ENCODE measurements around the gene TIGD2.

Gene TIGD2

DNA sequence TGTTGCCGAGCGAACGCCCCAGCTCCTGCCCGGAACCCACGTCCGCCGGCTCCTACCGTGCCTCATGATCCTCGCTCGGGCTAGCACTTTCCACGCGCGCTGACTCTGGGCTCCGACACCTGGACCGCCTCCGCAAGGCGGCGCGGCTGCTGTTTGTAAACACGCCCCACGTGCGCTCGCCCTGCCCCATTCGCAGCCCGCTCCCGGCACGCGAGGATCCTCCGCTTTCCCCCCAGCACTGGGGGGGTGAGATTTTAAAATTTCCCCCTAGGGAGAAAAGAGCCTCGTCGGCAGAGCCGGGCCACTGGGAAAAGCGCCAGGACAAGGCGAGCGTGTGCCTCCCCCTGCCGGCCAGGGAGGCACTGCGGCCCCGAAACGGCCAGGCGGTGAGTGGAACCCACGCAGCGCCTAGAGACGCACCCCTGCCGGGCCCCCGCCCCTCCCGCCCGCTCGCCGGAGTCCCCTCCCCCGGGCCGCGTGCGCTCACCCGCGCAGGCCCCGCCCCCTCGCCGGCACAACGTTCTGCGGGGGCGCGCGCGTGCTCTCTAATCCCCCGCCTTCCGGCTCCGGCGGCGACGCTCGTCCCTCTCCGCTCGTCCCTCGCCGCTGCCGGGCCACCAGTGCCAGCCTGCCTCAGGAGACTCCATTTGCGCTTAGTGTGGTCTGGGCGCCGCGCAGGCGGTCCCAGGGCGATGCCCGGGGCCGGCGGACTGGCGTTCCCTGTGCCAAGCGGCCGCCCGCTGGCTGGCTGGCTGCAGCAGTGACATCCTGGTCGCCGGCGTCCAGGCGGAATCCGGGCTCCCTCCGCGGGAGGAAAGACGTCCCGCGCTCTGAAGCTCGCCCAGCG is at the start of gene TIGD2:
Gene TIGD2, plus strand, starts transcription at position 548 of the 847 bp plus-strand sequence. CDS start 1,442 bp downstream, outside the sequence.
- peak; percentile 97 for DNase-seq (ENCODE audit: low spot score)

DNA sequence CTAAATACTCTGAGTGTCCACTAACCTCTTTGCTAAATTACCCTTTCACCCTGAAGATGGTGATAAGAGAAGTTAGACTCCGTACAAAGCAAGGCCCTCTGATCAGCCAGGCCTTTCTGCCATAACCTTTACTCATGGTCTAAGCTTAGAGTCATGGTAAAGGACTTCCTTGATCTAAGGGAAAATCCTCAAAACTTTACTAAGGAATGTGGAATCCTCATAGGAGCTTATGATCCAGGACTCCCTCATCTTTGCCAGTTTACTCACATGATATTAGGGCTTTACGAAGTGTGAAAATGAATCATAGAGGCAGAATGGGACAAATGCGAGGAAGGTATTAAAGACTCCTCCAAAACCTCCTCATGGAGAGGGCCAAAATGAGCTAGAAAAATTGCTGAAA is 46.5 kb upstream of the TIGD2 start:
- no peak for DNase-seq (ENCODE audit: low spot score)

DNA sequence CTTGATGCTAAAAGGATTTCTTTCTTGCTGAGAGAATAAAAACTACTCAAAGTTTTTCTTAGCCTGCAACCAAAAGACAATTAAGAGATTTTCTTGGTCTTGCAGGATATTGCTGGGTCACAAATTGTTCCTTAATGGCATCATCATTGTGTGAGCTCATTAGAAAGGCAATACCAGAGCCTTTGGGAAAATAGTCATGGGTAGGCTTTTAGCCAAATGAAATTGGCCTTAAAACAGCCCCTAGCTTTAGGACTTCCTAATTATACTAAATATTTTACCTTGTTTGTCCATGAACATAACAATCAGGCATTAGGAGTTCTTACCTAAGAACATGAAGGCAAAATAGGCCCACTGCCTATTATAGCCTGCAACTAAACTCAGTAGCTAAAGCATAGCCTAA is 43.9 kb upstream of the TIGD2 start:
- no peak for DNase-seq (ENCODE audit: low spot score)

DNA sequence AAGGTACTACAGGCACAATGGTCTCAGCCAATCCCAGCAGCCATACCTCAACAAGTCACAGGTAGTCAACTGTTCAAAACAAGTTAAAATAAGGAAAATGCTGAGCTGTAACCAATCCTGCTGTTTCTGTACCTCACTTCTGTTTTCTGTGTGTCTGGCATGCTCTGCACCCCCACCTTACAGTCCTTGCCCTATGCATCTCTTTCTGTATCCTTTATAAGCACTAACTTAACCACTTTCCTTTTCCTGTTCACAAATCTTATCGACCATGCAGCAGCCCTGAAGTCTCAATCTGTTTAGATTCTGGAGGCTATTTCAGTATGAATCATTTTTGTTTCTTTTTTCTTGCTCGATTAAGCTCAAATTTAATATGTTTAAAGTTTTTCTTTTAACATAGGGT is 41.9 kb upstream of the TIGD2 start:
- DNase-seq (ENCODE audit: low spot score) = no peak

DNA sequence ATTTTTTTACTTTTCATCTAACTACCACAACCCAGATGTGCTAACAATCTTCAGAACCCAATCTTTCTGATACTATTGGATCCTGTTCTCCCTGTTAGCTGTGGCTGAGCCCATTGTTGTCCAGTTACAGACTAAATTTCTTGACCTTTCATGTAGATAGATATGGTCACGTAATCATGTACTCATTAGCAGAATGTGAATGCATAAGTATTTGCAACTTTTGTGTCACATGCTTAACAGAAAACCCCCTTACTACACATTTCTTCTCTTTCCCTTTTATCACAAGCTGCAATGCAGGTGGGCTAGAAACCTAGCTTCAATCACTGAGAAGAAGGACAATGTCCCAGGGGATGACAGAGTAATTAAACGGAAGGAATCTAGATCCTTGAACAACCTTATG is 41.3 kb upstream of the TIGD2 start:
- no peak for DNase-seq (ENCODE audit: low spot score)

DNA sequence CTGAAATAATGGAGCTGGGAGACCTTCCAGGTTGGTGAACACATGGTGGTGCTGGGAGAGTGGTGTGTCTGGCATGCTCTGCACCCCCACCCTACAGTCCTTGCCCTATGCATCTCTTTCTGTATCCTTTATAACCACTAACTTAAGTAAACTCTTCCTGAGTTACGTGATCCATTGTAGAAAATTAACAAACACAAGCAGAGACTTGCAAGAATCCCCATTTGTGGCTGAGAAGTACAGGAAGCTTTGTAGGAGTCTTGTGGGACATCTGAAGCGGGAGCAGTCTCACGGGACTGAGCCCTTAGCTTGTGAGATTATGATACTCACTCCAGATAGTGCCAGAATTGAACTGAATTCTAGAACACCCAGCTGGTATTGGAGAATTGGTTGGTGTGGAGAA is 40.0 kb upstream of the TIGD2 start:
- no peak for DNase-seq (ENCODE audit: low spot score)

DNA sequence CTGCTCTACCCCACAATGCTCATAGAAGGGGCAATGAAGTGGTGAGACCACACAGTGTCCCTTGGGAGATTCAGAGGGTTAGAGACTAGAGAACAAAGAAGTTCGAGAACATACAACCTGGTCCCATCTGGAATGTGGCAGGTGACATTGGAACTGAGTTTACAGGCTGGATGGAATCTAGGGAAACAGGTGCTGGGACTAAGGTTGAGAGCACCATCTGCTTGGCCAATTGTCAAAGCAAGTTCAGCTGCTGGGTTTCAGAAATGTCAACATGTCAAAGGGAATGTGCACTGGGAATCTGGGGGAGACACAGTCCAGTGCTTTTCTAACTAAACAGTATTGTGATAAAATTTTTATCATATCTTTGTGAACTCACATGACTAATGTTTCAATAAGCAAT is 38.4 kb upstream of the TIGD2 start:
- no peak for DNase-seq (ENCODE audit: low spot score)

DNA sequence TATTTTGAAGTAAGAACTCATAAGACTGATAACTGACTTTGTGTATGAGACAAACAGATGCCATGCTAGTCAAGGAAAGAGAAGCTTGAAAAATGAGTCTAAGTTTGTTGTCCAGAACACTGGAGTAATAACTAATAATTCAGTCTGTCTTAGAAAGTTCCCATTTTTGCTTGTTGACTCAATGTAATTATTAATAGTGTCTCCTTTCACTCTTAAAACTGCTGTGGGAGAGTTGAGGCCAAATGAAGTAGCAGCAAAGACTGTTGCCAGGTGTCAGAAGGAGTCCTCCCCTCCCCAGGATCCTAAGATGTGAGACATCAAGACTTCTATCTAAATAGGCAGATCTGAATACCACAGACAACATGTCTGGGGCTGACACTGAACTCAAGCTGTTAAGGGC is 33.6 kb upstream of the TIGD2 start:
- no peak for DNase-seq (ENCODE audit: low spot score)

DNA sequence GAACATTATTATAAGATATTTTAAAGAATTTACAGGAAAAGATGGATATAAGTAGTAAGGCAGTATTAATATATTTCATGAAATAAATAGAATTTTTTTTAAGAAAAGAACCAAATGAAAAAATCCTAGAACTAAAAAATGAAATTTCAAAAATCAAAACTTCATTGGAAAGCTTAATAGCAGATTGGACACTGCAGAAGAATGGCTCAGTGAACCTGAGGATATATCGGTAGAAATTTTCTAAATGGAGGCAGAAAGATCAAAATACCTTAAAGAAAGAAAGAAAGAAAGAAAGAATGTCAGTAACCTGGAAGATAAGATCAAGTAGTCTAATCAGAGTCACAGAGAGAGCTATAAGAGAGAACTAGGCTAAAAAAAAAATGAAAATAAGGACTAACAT is 33.0 kb upstream of the TIGD2 start:
- DNase-seq (ENCODE audit: low spot score) = no peak

DNA sequence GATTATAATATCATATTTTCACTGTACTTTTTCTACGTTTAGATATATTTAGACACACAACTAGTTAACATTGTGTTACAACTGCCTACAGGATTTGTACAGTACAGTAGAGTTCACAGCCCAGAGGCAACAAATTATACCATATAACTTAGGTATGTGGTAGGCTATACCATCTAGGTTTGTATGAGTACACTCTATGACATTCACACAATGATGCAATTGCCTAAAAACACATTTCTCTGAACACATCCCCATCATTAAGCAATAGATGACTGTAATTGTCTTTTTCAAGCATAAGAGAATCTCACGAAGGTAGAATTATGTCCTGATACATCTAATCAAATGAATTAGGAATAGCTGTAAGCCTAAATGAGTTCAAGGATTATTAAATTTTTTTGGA is 12.3 kb upstream of the TIGD2 start:
- no peak for DNase-seq (ENCODE audit: low spot score)

DNA sequence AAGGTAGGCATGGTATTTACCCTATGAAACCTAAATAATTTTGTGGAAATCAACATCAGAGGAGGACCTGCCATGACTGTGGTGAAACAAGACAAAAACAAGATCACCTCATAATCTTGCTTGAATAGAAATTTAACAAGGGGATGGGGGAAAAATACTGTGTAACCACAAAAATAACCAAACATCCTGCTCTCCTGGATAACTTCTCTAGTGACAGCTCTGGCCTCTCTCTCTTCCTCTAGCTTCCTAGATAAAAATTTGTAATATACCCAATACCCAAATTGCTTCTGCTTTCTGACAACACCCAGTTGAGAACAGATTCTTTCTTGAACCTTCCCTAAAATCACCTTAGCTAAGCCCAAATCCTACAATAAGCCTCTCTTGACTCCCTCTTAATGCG is 11.9 kb upstream of the TIGD2 start:
- DNase-seq (ENCODE audit: low spot score) = no peak

DNA sequence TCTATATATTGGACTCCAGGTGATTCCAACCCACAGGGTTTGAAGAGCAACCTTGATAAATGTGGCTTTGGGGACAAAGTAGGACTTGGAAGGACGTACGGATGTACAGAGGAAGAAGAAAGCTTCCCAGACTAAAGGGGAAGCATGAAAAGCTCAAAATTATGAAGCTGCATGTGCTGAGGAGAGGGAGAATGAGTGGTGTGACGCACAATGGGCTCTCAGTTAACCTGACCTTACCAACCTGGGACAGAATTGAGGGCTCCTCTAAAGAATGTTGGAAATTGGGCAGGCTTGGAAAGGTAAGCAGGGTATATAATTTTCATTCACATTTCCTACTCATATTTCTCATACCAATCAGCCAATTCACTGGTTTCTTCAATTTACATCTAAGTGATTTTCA is 10.5 kb upstream of the TIGD2 start:
- DNase-seq (ENCODE audit: low spot score) = no peak

DNA sequence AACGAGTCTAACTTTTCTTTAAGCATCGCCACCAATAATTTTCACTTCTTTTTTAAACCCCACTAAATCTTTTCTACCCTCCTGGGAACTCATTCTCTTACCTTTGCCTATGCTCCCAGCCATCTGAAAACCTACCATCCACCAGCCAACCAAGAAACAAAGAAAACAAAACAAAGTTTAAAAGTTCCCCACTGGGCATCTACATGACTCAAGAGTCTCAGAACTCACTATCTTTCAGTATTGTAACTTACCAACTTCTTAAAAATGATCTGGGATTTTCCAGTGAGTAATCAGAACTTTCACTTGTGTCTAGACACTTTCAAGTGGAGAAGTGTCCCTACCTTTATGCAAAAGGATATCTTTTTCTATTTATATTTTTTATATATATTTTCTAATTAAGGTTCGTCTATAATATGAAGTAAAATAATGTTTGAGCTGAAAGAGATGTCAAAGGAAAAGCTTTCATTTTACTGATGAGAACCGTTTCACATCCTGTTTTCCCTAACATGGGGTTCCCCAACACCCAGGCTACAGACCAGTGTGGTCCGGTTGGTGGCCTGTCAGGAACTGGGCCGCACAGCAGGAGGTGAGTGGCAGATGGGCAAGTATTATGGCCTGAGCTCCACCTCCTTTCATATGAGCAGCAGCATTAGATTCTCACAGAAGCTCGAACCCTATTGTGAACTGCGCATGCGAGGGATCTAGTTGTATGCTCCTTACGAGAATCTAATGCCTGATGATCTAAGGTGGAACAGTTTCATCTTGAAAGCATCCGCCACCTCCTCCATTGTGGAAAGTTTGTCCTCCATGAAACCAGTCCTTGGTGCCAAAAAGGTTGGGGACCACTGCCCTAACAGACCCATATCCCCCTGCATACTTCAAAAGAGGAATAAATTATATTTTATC is 9.8 kb upstream of the TIGD2 start:
- DNase-seq (ENCODE audit: low spot score) = no peak

DNA sequence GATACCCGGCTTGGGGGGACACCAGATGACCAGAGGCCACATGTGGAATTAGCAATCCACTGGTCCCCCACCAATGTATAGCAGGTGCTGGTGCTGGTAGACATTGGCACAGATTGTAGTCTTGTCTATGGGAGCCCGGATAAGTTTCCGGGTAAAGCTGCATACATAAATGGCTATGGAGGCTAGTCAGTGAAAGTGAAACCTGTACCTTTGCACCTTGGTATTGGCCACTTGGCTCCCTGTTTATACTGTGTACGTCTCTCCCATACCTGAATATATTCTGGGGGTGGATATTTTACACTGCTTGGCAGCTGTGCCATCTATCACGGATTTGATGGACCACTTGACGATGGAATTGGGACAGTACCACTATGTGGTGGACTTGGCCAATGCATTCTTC is 5.6 kb upstream of the TIGD2 start:
- no peak for DNase-seq (ENCODE audit: low spot score)

DNA sequence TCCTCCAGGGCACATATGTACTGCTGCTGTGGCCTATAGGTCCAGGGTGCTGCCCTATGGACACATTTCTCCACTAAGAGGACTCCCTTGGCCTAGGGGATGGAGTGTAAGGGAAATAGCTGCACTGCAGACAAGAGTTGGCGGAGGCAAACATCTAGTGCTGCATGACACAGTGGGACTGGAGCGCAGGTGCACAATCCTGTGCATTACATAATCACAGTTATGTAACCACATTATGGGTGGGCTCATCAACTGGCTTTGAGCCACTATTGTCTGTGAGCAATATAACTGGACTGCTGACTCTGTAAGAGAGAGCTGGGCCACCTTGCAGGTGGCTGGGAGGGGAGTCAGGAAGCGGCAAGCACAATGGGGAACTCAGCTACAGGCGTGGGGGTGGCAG is 3.2 kb upstream of the TIGD2 start:
- no peak for DNase-seq (ENCODE audit: low spot score)

DNA sequence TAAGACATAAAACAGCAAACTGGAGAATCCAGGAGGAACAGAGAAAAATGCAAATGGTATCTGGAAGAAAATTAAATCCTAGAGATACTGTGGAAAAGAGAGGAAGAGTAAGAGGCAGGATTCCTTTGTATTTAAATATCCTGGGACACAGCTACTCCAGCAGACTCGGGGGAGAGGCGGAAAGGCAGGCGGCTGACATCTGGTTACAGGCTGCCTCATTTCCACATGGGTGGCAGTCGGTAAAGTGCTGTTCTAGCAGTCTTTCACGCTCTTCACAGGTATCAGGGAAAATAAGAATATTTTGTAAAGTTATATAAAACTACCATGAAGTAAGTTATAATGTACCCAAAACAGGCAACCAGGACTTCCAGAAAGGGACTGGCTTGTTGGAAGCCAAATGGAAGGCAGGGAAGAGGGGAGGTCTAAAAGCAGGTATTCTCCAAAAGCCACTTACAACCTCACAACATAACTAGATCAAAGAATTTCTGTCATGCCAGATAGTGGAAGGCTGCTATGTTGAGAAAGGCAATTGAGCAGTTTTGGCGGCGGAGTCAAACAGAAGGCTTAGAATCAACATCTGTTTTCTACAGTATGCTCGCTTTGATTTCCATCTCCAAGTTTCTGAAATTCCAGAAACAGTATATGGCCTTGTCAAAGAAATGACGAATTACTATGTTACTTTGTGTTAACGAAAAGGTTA is 1.3 kb upstream of the TIGD2 start:
- DNase-seq (ENCODE audit: low spot score) = no peak

DNA sequence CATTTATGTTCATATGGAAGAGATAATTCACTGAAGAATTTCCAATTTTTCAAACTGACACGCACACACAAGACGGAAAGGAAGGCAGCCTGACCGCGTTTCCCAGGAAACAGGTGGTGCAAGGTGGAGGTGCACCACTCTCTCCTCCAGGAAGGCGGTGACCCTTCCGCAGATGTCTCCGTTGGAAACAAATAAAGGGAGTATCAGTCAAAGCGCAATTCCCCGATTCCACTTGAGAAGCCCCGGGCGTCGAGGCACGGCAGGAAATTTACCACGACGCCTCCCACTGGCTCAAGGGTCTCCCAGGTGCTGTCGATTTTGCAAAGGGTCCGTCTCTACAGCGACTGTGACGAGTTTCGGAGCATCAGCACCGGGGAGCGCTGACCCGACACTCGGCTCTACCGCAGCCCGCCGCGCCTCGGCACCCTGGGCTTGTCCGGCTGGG is 770 bp upstream of the TIGD2 start:
- DNase-seq (ENCODE audit: low spot score) = no peak

DNA sequence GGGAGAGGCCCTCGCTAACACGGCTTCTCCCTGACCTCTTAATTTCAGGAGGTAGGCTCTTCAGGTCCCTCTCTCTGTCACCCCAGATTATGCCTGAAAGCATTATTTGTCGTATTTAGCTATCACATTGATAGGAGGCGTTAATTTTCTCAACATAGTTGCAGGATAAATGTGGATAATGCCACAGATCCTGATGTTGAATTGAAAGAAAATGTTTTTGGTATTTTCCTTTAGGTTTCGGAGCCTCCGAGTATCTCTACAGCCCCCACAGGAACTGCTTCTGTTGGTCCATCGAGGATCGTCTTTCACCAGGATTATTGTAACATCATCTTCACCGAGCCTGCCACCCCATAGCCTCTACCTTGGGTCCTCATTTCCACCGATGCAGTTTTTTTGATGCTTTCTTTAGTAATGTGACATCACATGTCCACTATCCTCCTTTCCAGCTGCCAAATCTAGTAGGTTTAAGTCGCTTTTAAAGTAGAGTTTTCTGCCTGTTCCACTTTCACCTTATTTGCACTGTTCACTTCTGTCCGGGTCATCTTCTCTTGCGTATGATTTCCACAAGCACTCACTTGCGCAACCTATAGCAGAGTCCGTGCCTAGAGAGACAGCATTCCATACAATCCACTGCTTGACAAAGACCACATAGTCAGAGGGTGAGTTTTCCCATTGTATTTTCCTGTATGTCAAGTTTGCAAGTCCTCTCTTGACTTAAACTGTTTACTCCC is 665 bp downstream of the TIGD2 start:
- DNase-seq (ENCODE audit: low spot score) = peak; percentile 68

DNA sequence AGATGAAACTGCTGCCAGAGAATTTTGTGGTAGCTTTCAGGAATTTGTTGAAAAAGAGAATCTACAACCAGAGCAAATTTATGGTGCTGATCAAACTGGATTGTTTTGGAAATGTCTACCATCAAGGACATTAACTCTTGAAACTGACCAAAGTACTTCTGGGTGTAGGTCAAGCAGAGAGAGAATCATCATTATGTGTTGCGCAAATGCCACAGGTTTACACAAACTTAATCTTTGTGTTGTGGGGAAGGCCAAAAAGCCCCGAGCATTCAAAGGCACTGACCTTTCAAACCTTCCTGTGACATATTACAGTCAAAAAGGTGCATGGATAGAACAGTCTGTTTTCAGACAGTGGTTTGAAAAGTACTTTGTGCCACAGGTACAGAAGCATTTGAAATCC is 2.1 kb downstream of the TIGD2 start:
- DNase-seq (ENCODE audit: low spot score) = no peak

DNA sequence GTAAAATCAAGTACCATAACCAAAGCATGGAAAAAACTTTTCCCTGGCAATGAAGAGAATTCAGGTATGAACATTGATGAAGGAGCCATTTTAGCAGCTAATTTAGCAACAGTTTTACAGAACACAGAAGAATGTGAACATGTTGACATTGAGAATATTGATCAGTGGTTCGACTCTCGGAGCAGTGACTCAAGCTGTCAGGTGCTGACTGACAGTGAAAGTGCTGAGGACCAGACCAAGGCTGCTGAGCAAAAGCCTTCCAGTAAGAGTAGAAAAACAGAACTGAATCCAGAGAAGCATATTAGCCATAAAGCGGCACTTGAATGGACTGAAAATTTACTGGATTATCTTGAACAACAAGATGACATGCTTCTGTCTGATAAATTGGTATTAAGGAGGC is 2.8 kb downstream of the TIGD2 start:
- no peak for DNase-seq (ENCODE audit: low spot score)

DNA sequence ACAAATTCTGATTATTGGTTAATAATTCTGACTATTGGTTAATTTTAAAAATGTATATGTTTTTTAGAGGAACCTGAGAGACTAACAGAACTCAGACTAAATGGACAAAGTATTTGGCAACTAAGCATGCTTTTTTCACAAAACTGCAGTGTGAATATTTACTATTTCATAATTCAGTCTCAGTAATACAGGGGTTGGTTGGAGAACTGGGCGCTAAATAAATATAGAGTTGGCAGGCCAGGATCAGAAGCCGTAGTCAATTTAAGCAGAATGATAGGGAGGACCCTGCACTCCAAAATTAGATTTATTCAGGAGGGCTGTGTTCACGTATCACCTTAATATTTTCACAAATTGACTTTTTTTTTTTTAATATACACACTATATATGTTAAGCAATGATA is 5.8 kb downstream of the TIGD2 start:
- DNase-seq (ENCODE audit: low spot score) = no peak

DNA sequence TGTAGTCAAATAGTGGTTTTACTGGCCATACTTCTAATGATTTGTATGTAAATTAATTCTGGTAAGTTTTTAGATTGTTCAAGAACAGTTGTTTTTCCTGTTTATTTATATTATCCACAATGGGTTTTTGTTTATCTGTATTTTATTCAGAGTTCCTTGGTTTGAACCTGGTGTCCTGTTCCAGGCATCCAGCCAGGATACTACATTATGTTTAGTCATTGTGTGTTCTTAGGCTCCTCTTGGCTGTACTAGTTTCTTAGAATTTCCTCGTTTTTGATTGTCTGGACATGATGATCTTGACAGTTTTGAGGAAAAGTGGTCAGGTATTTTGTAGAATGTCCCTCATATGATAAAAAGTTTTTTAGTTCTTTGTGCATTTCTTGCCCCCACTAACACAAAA is 7.8 kb downstream of the TIGD2 start:
- DNase-seq (ENCODE audit: low spot score) = peak; percentile 25

All from AG08396 (cell line).